HG03039 (cell line): ENCODE data around the gene IWS1.
"Not testable (repeated sequence)": the region's sequence is repeated elsewhere in the genome, so short reads cannot be mapped to it uniquely, and the experiment has no call there.

Experiments
- ATAC-seq: cut with Tn5 transposase; IDR thresholded peaks from one replicate; pipeline ENCODE4 v1.9.1; 2021; ENCODE audit warnings: mild to moderate bottlenecking, moderate library complexity; ENCODE audit not compliant: unreplicated experiment

The IWS1 gene

GRCh38 chr2:127561371-127561770 is 35.1 kb upstream of the IWS1 start:
- no peak for ATAC-seq

DNA sequence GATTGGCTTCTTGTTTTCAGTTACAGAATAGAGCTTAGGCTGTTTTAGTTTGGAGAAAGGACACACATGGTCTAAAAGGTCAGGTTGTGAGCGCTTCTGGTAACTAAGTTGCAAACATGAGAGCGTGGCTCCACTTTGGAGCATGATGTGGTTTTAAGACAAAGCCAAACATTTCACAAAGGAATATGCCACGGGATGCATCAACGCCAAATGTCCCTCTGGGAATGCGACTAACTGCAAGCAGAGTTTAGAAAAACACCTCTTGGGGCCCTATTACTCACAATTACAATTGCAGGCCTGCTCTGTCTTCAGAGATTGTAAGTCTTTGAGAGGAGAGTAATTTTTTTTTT is 34.6 kb upstream of the IWS1 start:
- no peak for ATAC-seq

- no peak for ATAC-seq
Observed at GRCh38 chr2:127560201-127560930, 34.1 kb upstream of the IWS1 start.

DNA sequence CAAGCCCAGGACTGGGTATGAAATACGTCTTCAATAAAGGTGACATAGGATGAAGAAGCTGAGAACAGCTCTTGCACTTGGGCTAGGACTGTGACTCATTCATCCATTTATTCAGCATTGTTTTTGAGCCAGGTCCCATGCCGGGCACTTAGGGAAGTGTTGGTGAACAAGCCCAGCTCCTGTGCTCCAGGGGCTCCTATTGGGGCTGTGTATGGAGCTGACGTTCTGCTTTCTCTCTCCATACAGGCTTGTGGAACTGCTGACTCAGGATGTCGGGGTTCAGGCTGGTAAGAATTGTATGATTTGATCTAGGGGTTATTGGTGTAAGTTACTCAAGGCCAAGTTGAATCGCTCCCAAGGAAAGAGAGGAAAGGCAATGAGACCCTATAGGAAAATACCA is 33.2 kb upstream of the IWS1 start:
- no peak for ATAC-seq

- no peak for ATAC-seq
Observed at GRCh38 chr2:127558911-127559310, 32.6 kb upstream of the IWS1 start.

- ATAC-seq = no peak
Observed at GRCh38 chr2:127552846-127553245, 26.6 kb upstream of the IWS1 start.

- no peak for ATAC-seq
Observed at GRCh38 chr2:127552336-127552735, 26.0 kb upstream of the IWS1 start.

- no peak for ATAC-seq
Observed at GRCh38 chr2:127551221-127551930, 25.1 kb upstream of the IWS1 start.

- no peak for ATAC-seq
Observed at GRCh38 chr2:127546797-127547196, 20.5 kb upstream of the IWS1 start.

GRCh38 chr2:127545796-127546195 is 19.5 kb upstream of the IWS1 start:
- ATAC-seq = no peak

- no peak for ATAC-seq
Observed at GRCh38 chr2:127545189-127545588, 18.9 kb upstream of the IWS1 start.

GRCh38 chr2:127543013-127543501 is 16.8 kb upstream of the IWS1 start:
- not testable (repeated sequence) for ATAC-seq

DNA sequence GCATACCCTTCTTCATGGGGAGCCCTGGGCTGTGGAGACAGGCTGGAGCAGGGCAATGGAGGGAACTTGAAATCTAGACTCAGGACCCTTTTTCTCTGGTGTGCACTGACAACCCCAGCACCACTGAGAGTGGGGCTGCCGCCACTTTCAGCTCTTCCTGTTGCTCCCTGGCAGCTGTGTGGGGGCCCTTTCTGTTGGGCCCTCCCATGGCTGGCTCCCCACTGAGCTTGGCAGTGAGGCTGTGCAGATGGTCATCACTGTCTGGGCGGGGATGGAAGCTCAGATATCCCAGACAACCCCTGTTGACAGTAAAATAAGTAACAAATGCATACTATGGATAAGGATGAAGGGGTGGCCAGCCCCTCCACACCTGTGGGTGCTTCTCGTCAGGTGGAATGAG is 15.9 kb upstream of the IWS1 start:
- ATAC-seq = no peak

- no peak for ATAC-seq
Observed at GRCh38 chr2:127541809-127542208, 15.5 kb upstream of the IWS1 start.

GRCh38 chr2:127537644-127538043 is 11.4 kb upstream of the IWS1 start:
- no peak for ATAC-seq

DNA sequence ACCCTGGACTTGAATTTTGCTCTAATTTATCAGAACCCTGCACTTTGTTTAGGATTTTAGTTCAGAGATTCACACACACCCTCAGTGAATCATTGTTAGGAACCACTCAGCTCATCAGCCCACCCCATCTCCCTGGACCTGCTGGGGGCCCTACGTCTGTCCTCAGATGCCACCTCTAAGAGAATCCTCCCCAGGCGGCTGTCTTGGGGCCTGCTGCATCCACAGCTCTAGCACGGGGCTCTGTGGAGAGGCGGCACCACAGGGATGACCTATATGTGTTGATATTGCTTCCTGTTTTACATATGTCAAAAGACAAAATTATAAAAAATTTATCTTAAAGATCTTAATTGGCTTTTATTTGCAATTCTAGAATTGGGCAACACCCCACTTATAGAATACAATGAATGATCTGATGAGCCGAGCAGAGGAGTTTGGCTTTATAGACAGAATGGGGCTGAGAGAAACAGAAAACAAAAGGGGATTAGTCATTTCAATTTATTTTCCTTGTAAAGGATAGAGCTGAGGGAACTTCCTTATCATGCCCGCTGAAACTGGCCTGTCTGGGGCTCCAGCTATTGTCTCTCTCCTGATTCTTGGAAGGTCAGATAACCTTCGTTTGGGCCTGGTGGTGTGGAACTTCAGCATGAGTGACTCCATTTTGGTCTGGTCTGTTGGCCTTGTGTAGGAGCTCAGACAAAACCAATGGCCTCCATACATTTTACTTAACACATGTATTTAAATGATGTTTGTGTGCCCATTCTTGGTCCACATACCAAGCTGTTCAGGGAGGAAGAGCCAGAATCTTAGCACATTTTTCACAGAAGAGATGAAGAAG is 10.6 kb upstream of the IWS1 start:
- ATAC-seq = no peak

- ATAC-seq = no peak
Observed at GRCh38 chr2:127535918-127536317, 9.6 kb upstream of the IWS1 start.

GRCh38 chr2:127535422-127535901 is 9.2 kb upstream of the IWS1 start, which contains the start of gene MYO7B:
MYO7B (plus strand) TSS chr2:127535683; CDS start chr2:127559723, 24,040 bp downstream.
- no peak for ATAC-seq

DNA sequence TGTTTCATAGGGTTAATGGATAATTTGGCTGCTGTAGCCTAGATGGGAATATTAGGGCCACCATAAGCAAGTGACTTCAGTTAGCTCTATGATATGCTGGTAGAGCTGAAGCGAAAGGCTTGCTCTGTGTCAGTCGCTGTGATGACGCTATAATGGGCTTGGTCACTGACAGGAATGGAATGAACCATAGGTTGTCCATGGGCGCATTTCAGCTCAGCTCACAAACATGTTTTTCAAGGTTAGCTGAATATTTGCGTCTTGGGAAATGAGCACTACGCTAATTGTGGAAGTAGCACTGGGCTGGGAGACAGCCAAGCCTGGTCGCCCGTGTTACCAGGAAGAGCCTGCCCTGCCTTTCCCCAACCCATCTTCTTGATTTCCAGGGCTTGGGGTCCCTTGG is 6.0 kb upstream of the IWS1 start:
- ATAC-seq = no peak

GRCh38 chr2:127531221-127531648 is 4.9 kb upstream of the IWS1 start:
- ATAC-seq = no peak
